HG02610 (cell line): Measurements from ENCODE around the gene KLHDC7A.
"Not testable (repeated sequence)": the region's sequence is repeated elsewhere in the genome, so short reads cannot be mapped to it uniquely, and the experiment has no call there.

Source experiments
- ATAC-seq: cut with Tn5 transposase; IDR thresholded peaks from one replicate; pipeline ENCODE4 v1.9.1; 2021; ENCODE audit warnings: mild to moderate bottlenecking, moderate library complexity; ENCODE audit not compliant: unreplicated experiment

The KLHDC7A gene

GRCh38 chr1:18480315-18481189 is at the start of gene KLHDC7A:
Gene KLHDC7A (plus strand): TSS chr1:18480930. CDS start chr1:18480982, 52 bp downstream.
- no peak for ATAC-seq

- no peak for ATAC-seq
These were observed 46.7 kb upstream of the KLHDC7A start for GRCh38 chr1:18434041-18434440.

- ATAC-seq: no peak
These were observed 40.1 kb upstream of the KLHDC7A start for GRCh38 chr1:18440385-18441226.

GRCh38 chr1:18443587-18444520 is 36.9 kb upstream of the KLHDC7A start:
- no peak for ATAC-seq

- no peak for ATAC-seq
These were observed 36.2 kb upstream of the KLHDC7A start for GRCh38 chr1:18444563-18444962.

- no peak for ATAC-seq
These were observed 34.0 kb upstream of the KLHDC7A start for GRCh38 chr1:18446751-18447150.

- no peak for ATAC-seq
These were observed 33.1 kb upstream of the KLHDC7A start for GRCh38 chr1:18447509-18448220.

- no peak for ATAC-seq
These were observed 31.8 kb upstream of the KLHDC7A start for GRCh38 chr1:18448889-18449288.

- ATAC-seq: no peak
These were observed 28.2 kb upstream of the KLHDC7A start for GRCh38 chr1:18452550-18452949.

- ATAC-seq: no peak
These were observed 22.3 kb upstream of the KLHDC7A start for GRCh38 chr1:18458133-18459092.

- ATAC-seq: no peak
These were observed 19.1 kb upstream of the KLHDC7A start for GRCh38 chr1:18461656-18462055.

- ATAC-seq: not testable (repeated sequence)
These were observed 18.2 kb upstream of the KLHDC7A start for GRCh38 chr1:18462517-18462916.

- no peak for ATAC-seq
These were observed 17.7 kb upstream of the KLHDC7A start for GRCh38 chr1:18463063-18463462.

- no peak for ATAC-seq
These were observed 16.6 kb upstream of the KLHDC7A start for GRCh38 chr1:18463984-18464664.

GRCh38 chr1:18464665-18465050 is 16.1 kb upstream of the KLHDC7A start:
- no peak for ATAC-seq

GRCh38 chr1:18466676-18467075 is 14.1 kb upstream of the KLHDC7A start:
- no peak for ATAC-seq

- ATAC-seq: no peak
These were observed 12.2 kb upstream of the KLHDC7A start for GRCh38 chr1:18468570-18468969.

GRCh38 chr1:18469514-18469913 is 11.2 kb upstream of the KLHDC7A start:
- ATAC-seq: no peak
